NCI-H82 treated with DMSO at 0.1 percent for 48 hours (cell line): ENCODE measurements around the gene STBD1.
"Not testable (repeated sequence)": the region's sequence is repeated elsewhere in the genome, so short reads cannot be mapped to it uniquely, and the experiment has no call there.

ENCODE experiments used
- DNase-seq: peaks from one replicate; lab custom pipeline; 2025; ENCODE audit not compliant: unreplicated experiment; lab: John Stamatoyannopoulos, UW

STBD1 gene

GRCh38 chr4:76315267-76315918, 8.9 kb downstream of the STBD1 start:
- DNase-seq = no peak

DNA sequence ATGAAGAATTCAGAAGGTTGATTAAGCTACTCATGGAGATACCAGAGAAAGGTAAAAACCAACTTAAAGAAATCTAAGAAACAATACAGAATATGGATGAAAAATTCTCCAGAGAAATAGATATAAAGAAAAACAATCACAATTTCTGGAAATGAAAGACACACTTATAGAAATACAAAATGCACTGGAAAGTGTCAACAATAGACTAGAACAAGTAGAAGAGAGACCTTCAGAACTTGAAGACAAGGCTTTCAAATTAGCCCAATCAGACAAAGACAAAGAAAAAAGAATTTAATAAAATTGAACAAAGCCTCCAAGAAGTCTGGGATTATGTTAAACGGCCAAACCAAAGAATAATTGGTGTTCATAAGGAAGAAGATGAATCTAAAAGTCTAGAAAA, 9.6 kb downstream of the STBD1 start:
- no peak for DNase-seq

- no peak for DNase-seq
Observed at GRCh38 chr4:76322236-76322635, 15.7 kb downstream of the STBD1 start.

GRCh38 chr4:76325072-76325471, 18.5 kb downstream of the STBD1 start:
- no peak for DNase-seq

GRCh38 chr4:76326515-76326914, 20.0 kb downstream of the STBD1 start:
- DNase-seq = no peak

GRCh38 chr4:76334885-76335284, 28.4 kb downstream of the STBD1 start:
- no peak for DNase-seq

DNA sequence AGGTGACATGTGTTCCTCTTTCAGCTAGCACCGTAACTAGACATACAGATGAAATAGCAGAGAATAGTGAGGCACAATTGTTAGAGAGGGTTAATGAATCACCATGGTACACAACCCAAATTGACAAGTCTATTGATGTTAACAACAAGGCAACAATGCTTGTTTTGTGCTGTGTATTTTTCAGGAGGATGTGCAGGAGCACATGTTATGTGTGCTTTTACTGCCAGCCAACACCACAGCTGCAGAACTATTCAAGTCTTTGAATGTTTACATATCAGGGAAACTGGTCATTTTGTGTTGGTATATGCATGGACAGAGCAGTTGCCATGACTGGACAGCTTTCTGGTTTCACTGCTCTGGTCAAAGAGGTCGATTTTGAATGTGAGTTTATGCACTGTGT, 32.8 kb downstream of the STBD1 start:
- no peak for DNase-seq

DNA sequence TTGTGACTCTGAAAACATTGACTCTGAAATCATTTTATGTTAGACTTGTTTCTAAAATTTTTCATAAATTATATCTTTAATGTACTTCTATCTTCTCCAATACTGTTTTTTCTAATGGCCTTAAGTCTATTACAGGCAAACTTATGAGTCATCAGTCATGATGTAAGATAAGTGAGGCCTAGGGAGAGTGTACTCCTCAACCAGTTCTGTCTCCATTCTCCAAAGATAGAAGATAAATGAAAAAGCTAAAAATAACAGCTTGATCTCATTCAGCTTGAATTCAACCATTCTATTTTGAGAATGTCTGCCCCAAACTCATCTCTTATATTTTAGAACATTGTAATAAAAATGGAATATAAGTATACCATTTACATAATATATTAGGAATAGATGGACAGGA, 34.5 kb downstream of the STBD1 start:
- no peak for DNase-seq

DNA sequence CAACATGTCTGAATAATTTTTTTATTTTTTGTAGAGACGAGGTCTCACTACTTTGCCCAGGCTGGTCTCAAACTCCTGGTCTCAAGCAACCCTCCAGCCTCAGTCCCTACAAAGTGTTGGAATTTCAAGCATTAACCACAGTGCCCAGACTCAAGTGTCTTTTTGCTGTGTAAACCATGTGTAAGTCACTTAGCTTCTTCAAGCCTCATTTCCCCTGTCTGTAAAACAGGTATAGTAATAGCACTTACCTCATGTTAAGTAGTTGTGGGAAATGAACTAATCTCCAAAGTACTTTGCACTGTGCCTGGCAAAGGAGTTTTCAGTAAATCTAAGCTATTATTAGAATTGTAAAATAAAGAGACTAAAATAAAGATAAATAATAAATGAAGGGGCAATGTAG, 35.7 kb downstream of the STBD1 start:
- no peak for DNase-seq

GRCh38 chr4:76342803-76343202, 36.3 kb downstream of the STBD1 start:
- DNase-seq = no peak

DNA sequence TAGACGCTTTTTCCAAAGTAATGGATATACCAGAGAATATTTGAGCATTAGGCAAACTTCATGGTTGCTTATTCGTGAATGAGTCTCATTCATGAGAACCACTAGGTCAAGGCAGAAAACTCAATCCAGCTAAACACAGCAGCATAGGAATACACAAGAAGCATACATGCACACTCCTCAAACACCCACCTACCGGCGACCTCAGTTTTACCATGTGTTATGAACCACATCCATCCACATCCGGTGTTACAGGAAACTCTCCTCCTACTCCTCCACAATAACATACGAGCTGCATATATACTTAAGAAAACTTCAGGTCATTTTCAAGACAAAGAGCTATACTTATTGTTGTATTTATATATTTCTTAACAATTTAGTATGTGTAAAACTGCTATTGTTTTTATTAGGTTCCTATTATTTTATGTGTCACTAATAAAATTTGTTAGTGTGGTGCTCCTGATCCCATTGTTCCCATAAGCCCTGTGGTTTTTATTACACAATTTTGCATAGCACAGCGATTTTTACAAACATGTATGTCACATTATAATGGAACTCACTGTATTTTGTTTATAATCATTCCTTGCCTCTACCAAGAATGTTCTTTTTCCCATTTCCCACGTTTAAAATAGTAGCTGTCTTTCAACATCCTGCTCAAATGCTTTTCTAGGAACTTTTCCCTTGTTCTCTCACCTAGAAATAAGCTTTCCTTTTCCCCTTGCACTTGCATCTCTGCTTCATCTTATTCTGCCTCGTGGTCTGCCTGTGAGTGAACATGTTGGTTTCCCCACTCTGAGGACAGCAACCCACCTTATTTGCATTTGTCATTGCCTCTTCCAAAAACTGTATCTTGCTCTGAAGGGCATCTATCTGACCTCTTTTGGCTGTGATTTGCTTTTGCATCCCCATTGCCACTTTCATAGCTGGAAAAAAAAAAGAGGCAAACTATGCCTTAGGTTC, 48.3 kb downstream of the STBD1 start:
- DNase-seq = no peak

- DNase-seq = peak; percentile 33
Observed at GRCh38 chr4:76357981-76358380, 51.4 kb downstream of the STBD1 start.

DNA sequence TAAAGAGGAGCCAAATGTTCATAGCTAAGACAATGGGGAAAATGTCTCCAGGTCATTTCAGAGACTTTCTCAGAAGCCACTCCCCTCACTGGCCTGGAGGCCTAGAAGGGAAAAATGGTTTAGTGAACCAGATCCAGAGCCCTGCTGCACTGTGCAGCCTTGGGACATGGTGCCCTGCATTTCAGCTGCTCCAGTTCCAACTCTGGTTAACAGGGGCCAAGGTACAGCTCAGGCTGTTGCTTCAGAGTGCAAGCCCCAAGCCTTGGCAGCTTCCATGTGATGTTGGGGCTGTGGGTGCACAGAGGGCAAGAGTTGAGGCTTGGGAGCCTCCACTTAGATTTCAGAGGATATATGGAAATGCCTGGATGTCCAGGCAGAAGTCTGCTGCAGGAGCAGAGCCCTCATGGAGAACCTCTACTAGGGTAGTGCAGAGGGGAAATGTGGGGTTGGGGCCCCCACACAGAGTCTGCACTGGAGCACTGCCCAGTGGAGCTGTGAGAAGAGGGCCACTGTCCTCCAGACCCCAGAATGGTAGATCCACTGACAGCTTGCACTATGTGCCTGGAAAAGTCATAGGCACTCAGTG, 53.4 kb downstream of the STBD1 start:
- not testable (repeated sequence) for DNase-seq
